SK-N-SH (cell line): Measurements from ENCODE around the gene MAN1A1.

ENCODE experiments used
- CTCF ChIP-seq: fragments of 200-600 bp; sonication (generic); IDR thresholded peaks from 2 replicates; pipeline ENCODE4 v1.6.1; 2017; ENCODE audit warnings: antibody characterized with exemption, mild to moderate bottlenecking, moderate library complexity
- EP300 ChIP-seq, 2 experiments: IDR thresholded peaks; 2 replicates each; pipeline versions ENCODE4 v1.4.0 to v1.6.1; 2012; ENCODE audit warnings: borderline replicate concordance in 1 of 2, low read depth in 1 of 2, low read length in 1 of 2
- NRF1 ChIP-seq: IDR thresholded peaks from 2 replicates; pipeline ENCODE4 v1.6.1; 2012; ENCODE audit warnings: low read depth, mild to moderate bottlenecking, low read length
- POLR2AphosphoS5 ChIP-seq: IDR thresholded peaks from 2 replicates; pipeline ENCODE4 v1.6.1; 2012; ENCODE audit warnings: low read depth, low read length
- RCOR1 ChIP-seq: fragments of 150-350 bp; IDR thresholded peaks from 2 replicates; pipeline ENCODE4 v1.6.1; 2017; ENCODE audit warnings: antibody characterized with exemption, low read length
- RFX5 ChIP-seq: IDR thresholded peaks from 2 replicates; pipeline ENCODE4 v1.6.1; 2012; ENCODE audit warnings: mild to moderate bottlenecking, improper control_type of control experiment, low read length
- RXRA ChIP-seq: IDR thresholded peaks from 2 replicates; pipeline ENCODE4 v1.4.0; 2012; ENCODE audit warnings: low read depth, mild to moderate bottlenecking, borderline replicate concordance
- USF2 ChIP-seq: fragments of 150-350 bp; IDR thresholded peaks from 2 replicates; pipeline ENCODE4 v1.6.1; 2017; ENCODE audit warnings: antibody characterized with exemption, low read length, low read depth, borderline replicate concordance

GRCh38 chr6:119323931-119324330, 25.6 kb downstream of the MAN1A1 start:
- TF ChIP-seq NRF1 (no peak), CTCF (no peak), RCOR1 (no peak), POLR2AphosphoS5 (no peak), USF2 (no peak), RFX5 (no peak), RXRA (no peak), EP300 (IDR thresholded peaks at IDR 0.05; ENCODE audit: borderline replicate concordance in 1 of 2, low read depth in 1 of 2, low read length in 1 of 2) (no peak)
